Middle frontal gyrus (tissue), 1 donor: ENCODE measurements around the gene ARHGAP26.
"Not testable (repeated sequence)": the region's sequence is repeated elsewhere in the genome, so short reads cannot be mapped to it uniquely, and the experiment has no call there.

Experiments used
- DNase-seq: peaks from one replicate; pipeline ENCODE4 v3.0.0-alpha.2; 2015; ENCODE audit warnings: low spot score; ENCODE audit errors: extremely low spot score

ARHGAP26 gene

GRCh38 chr5:143078971-143079370 lies 308.8 kb downstream of the ARHGAP26 start:
- no peak for DNase-seq

- DNase-seq, result no peak
Observed at GRCh38 chr5:143080407-143080806, 310.2 kb downstream of the ARHGAP26 start.

- DNase-seq, result no peak
Observed at GRCh38 chr5:143080982-143081381, 310.8 kb downstream of the ARHGAP26 start.

GRCh38 chr5:143083006-143083405 lies 312.8 kb downstream of the ARHGAP26 start:
- DNase-seq, result no peak

- DNase-seq, result no peak
Observed at GRCh38 chr5:143084407-143084806, 314.2 kb downstream of the ARHGAP26 start.

- no peak for DNase-seq
Observed at GRCh38 chr5:143085319-143085917, 315.2 kb downstream of the ARHGAP26 start.

- no peak for DNase-seq
Observed at GRCh38 chr5:143086546-143086907, 316.4 kb downstream of the ARHGAP26 start.

GRCh38 chr5:143086908-143087637 lies 316.9 kb downstream of the ARHGAP26 start:
- no peak for DNase-seq

GRCh38 chr5:143088702-143089101 lies 318.5 kb downstream of the ARHGAP26 start:
- DNase-seq, result not testable (repeated sequence)

GRCh38 chr5:143090044-143090443 lies 319.9 kb downstream of the ARHGAP26 start:
- DNase-seq, result not testable (repeated sequence)

- not testable (repeated sequence) for DNase-seq
Observed at GRCh38 chr5:143092711-143093451, 322.7 kb downstream of the ARHGAP26 start.

- DNase-seq, result no peak
Observed at GRCh38 chr5:143093452-143094086, 323.4 kb downstream of the ARHGAP26 start.

- no peak for DNase-seq
Observed at GRCh38 chr5:143094087-143094521, 323.9 kb downstream of the ARHGAP26 start.

- not testable (repeated sequence) for DNase-seq
Observed at GRCh38 chr5:143094608-143095007, 324.4 kb downstream of the ARHGAP26 start.

GRCh38 chr5:143101121-143101520 lies 330.9 kb downstream of the ARHGAP26 start:
- no peak for DNase-seq

GRCh38 chr5:143101725-143102386 lies 331.7 kb downstream of the ARHGAP26 start:
- no peak for DNase-seq

GRCh38 chr5:143102411-143102810 lies 332.2 kb downstream of the ARHGAP26 start:
- DNase-seq, result no peak

- DNase-seq, result no peak
Observed at GRCh38 chr5:143105216-143105905, 335.2 kb downstream of the ARHGAP26 start.

GRCh38 chr5:143106174-143106573 lies 336.0 kb downstream of the ARHGAP26 start:
- DNase-seq, result no peak

- no peak for DNase-seq
Observed at GRCh38 chr5:143108498-143109128, 338.4 kb downstream of the ARHGAP26 start.
